Lung (tissue), 12 donors: ENCODE data around the gene GNLY. TPM values are rescaled to one million over a fixed set of nuclear protein-coding genes. Genes with fewer than 3 reads are reported as not detected.

Source experiments
- ATAC-seq: fragments of 200-7000 bp; cut with Tn5 transposase; one replicate; pipeline ENCODE4 v1.9.1; 2020; ENCODE audit warnings: moderate number of reproducible peaks; ENCODE audit not compliant: insufficient read depth, low FRiP score
- DNase-seq, 3 donors: peaks; one replicate each; pipeline ENCODE4 v3.0.0-alpha.2; 2013 to 2017
- H3K27ac ChIP-seq, 2 donors: one replicate each; pipeline ENCODE4 v1.5.1; 2013; ENCODE audit warnings: mild to moderate bottlenecking in 2 of 2, moderate library complexity in 2 of 2, control low read depth in 1 of 2, inconsistent platforms in 1 of 2, low read depth in 1 of 2, low read length in 1 of 2
- H3K27me3 ChIP-seq, 3 donors: one replicate each; pipeline ENCODE4 v1.5.1; 2013; ENCODE audit warnings: low read length in 2 of 3; ENCODE audit not compliant: control insufficient read depth in 3 of 3, insufficient read depth in 3 of 3
- H3K36me3 ChIP-seq, 4 donors: one replicate each; pipeline ENCODE4 v1.5.1; 2013; ENCODE audit warnings: low read length in 4 of 4, mild to moderate bottlenecking in 1 of 4, moderate library complexity in 1 of 4; ENCODE audit not compliant: control insufficient read depth in 4 of 4, insufficient read depth in 4 of 4
- H3K4me1 ChIP-seq, 5 donors: one replicate each; pipeline ENCODE4 v1.5.1; 2013; ENCODE audit warnings: low read length in 5 of 5, mild to moderate bottlenecking in 2 of 5, moderate library complexity in 1 of 5; ENCODE audit not compliant: control insufficient read depth in 5 of 5, insufficient read depth in 5 of 5
- H3K4me3 ChIP-seq: one replicate; pipeline ENCODE4 v1.5.1; 2013; ENCODE audit warnings: mild to moderate bottlenecking, control low read depth, moderate library complexity
- H3K9ac ChIP-seq, 2 donors: one replicate each; pipeline ENCODE4 v1.5.1; 2013; ENCODE audit warnings: low read length in 2 of 2, control low read depth in 1 of 2; ENCODE audit not compliant: insufficient read depth in 1 of 2
- H3K9me3 ChIP-seq, 4 donors: one replicate each; pipeline ENCODE4 v1.5.1; 2013; ENCODE audit warnings: low read length in 3 of 4, mild to moderate bottlenecking in 1 of 4, moderate library complexity in 1 of 4; ENCODE audit not compliant: control insufficient read depth in 4 of 4, insufficient read depth in 3 of 4
- WGBS, 2 donors: extraction: QIAGEN DNeasy Blood & Tissue Kit; methylation state at CpG; one replicate each; pipeline ENCODE4 v1.1.7; 2013; 5-methylcytosine and 5-hydroxymethylcytosine counted together
- polyA plus RNA-seq, 2 donors: library from polyadenylated mRNA; stranded (reverse); fragments of 200-250 nt; gene quantifications; one replicate each; pipeline ENCODE4 v1.2.1, GENCODE V29; 2013
- total RNA-seq, 2 donors: library from RNA; depleted of rRNA in 1 of 2; stranded (reverse); fragments of >200 nt in 1 of 2; gene quantifications; one replicate each; pipeline ENCODE4 v1.2.1, GENCODE V29; 2014 to 2021
- TF ChIP-seq, protein P1 (sequence below): IDR thresholded peaks from 2 replicates; pipeline ENCODE4 v1.5.1; 2012; ENCODE audit warnings: mild to moderate bottlenecking; ENCODE audit errors: control extremely low read depth, extremely low read depth
- donor health status: control.
- donor health status: control.
- donor health status: Bipolar disorder and iron deficiency.
- donor health status: healthy.
- donor health status: DM: yes; HTN: yes; CAD: no.

The GNLY gene
- total and polyA plus RNA-seq, 4 donors: 9.0 to 13.6 (median 12.1) TPM; not detected in 1

DNA sequence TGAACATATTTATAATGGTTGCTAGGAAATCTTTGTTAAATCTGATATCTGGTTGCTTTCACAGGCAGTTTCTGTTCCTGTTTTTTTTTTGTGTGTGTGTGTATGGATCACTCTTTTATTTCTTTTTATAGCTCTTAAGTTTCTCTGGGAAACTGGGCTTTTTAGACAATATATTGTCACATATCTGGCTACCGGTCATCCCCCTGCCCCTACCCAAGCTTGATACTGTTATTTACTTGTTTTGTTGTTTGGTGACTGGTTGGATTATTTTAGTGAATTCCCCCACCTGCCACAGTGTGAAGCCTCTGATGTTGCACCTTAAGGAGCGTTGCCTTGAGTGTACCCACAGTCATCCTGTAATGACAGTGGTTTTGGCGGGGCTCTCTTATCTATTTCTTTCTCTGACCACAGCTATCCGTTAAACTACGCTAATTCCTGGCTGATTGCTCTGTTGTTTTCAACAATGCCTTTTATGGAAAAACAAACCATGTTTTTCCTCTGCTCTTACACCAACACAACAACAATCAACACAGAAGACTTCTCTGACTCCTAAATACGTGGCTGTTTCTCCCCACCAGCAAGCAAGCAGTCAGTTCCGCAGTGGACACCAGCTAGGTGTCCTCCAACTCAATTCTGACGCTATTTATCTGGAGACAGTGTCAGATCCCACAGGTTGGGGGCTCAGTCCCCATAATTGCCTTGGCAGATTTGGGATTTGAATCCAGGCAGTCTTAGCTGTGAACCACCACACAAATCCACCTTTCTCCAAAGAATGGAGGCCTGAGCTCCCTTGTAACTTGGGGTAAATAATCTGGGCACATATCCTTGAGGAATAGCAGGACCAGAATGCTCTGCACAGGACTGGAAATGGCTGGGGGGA lies 10.9 kb downstream of the GNLY start:
- Histone ChIP-seq H3K36me3 (no peaks in the 10 kb centered on the region), H3K27me3 (no peaks in the 10 kb centered on the region), H3K9me3 (no peaks in the 10 kb centered on the region), H3K4me3 (no peak overlapping the region), H3K27ac (peak overlapping the region; percentile 29 to 97), H3K9ac (peak overlapping the region in 1 of 2 donors; percentile 35), H3K4me1 (peaks cover 0 to 24% (median 10%) of the 10 kb centered on the region in 5 donors)
- TF ChIP-seq, protein P1, sequence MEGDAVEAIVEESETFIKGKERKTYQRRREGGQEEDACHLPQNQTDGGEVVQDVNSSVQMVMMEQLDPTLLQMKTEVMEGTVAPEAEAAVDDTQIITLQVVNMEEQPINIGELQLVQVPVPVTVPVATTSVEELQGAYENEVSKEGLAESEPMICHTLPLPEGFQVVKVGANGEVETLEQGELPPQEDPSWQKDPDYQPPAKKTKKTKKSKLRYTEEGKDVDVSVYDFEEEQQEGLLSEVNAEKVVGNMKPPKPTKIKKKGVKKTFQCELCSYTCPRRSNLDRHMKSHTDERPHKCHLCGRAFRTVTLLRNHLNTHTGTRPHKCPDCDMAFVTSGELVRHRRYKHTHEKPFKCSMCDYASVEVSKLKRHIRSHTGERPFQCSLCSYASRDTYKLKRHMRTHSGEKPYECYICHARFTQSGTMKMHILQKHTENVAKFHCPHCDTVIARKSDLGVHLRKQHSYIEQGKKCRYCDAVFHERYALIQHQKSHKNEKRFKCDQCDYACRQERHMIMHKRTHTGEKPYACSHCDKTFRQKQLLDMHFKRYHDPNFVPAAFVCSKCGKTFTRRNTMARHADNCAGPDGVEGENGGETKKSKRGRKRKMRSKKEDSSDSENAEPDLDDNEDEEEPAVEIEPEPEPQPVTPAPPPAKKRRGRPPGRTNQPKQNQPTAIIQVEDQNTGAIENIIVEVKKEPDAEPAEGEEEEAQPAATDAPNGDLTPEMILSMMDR: no peak
- WGBS, 2 donors: 43 to 56% methylated on average over 8 of the region's 8 CpGs
- no peak for DNase-seq
- ATAC-seq: no peak

DNA sequence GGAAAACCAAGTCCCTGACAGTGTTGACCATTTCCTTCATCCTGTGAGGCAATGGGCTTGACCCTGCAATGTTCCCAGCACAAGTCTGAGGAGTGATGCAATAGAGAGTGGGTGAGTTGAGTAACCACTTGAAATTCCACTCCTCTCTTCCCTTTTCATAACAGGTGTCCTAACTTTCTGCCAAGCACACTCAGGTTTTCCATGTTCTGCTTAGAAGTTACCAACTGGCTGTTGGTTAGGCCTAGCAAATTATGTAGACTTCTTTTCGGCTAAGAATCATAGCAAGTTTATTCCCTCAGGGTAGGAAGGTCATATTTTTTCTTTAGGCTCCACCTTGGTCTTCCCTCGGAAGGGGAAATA lies 11.5 kb downstream of the GNLY start:
- Histone ChIP-seq H3K27ac (peak overlapping the region in 1 of 2 donors; percentile 97), H3K9me3 (no peaks in the 10 kb centered on the region), H3K36me3 (no peaks in the 10 kb centered on the region), H3K27me3 (no peaks in the 10 kb centered on the region), H3K9ac (peak overlapping the region in 1 of 2 donors; percentile 35), H3K4me1 (peaks cover 3 to 31% (median 15%) of the 10 kb centered on the region in 5 donors), H3K4me3 (no peak overlapping the region)
- DNase-seq (peak; percentile 36 to 85 (median 59)), ATAC-seq (peak; percentile 32)
- 36 to 49% methylated on average over 2 of the region's 2 CpGs for WGBS, 2 donors
- TF ChIP-seq, protein P1: no peak

DNA sequence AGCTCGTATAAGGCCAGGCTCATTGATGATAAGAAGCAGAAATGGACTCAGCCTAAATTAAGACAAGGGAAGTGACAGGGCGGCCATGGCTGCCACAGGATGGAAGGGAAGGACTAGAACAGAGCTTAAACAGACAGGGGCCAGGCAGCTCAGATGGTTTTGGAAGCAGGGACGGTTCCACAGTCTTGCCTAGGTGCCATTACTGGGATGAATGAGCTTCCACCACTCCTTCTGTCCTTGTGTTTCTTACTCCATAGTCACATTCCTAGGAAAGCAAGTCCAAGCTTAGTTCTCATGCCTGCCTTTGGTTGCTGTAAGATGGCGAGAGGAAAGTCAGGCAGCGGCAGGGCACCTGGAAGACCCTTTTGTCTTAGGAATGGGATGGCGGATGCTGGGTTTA lies 11.9 kb downstream of the GNLY start:
- Histone ChIP-seq H3K4me3 (no peak overlapping the region), H3K36me3 (no peaks in the 10 kb centered on the region), H3K27me3 (no peaks in the 10 kb centered on the region), H3K27ac (peak overlapping the region in 1 of 2 donors; percentile 97), H3K9ac (no peak overlapping the region), H3K9me3 (no peaks in the 10 kb centered on the region), H3K4me1 (peaks cover 3 to 31% (median 19%) of the 10 kb centered on the region in 5 donors)
- TF ChIP-seq, protein P1: no peak
- WGBS, 2 donors: 64 to 71% methylated on average over 6 of the region's 6 CpGs
- ATAC-seq (no peak), DNase-seq (no peak)
